ENCODE results near the gene ZNF236.

The ZNF236 gene

GRCh38 chr18:76955524-76956170, 133.3 kb downstream of the ZNF236 start:
- TF ChIP-seq SIN3A (IDR thresholded peaks at IDR 0.05; ENCODE audit: borderline replicate concordance, insufficient read depth, low read length) (no peak), FOXP2 (optimal IDR thresholded peaks at IDR 0.05; ENCODE audit: borderline replicate concordance, extremely low read depth, extremely low read length, insufficient read depth) (no peak)

DNA sequence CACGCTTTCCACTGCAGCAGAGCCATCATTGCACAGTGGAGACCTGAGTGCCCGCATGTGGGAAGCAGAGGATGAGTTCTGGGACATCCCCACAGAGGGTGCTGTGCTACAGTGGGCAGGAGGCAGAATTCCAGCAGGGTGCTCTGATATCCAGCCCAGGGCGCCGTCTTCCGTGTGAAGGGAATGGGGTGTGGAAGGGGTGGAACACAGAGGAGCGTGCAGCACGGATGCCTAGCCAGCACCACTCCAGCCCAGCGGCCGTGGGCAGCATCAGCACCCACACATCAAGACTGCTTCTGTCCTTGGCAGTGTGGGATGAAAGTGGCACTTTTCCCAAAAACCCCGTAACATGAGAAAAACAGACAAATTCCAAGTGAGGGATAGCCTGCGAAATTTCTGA, 134.3 kb downstream of the ZNF236 start:
- TF ChIP-seq, protein P1, sequence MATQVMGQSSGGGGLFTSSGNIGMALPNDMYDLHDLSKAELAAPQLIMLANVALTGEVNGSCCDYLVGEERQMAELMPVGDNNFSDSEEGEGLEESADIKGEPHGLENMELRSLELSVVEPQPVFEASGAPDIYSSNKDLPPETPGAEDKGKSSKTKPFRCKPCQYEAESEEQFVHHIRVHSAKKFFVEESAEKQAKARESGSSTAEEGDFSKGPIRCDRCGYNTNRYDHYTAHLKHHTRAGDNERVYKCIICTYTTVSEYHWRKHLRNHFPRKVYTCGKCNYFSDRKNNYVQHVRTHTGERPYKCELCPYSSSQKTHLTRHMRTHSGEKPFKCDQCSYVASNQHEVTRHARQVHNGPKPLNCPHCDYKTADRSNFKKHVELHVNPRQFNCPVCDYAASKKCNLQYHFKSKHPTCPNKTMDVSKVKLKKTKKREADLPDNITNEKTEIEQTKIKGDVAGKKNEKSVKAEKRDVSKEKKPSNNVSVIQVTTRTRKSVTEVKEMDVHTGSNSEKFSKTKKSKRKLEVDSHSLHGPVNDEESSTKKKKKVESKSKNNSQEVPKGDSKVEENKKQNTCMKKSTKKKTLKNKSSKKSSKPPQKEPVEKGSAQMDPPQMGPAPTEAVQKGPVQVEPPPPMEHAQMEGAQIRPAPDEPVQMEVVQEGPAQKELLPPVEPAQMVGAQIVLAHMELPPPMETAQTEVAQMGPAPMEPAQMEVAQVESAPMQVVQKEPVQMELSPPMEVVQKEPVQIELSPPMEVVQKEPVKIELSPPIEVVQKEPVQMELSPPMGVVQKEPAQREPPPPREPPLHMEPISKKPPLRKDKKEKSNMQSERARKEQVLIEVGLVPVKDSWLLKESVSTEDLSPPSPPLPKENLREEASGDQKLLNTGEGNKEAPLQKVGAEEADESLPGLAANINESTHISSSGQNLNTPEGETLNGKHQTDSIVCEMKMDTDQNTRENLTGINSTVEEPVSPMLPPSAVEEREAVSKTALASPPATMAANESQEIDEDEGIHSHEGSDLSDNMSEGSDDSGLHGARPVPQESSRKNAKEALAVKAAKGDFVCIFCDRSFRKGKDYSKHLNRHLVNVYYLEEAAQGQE (IDR thresholded peaks at IDR 0.05; ENCODE audit: insufficient read depth in 1 of 2, low read depth in 2 of 2, low read length in 2 of 2) = no peak

DNA sequence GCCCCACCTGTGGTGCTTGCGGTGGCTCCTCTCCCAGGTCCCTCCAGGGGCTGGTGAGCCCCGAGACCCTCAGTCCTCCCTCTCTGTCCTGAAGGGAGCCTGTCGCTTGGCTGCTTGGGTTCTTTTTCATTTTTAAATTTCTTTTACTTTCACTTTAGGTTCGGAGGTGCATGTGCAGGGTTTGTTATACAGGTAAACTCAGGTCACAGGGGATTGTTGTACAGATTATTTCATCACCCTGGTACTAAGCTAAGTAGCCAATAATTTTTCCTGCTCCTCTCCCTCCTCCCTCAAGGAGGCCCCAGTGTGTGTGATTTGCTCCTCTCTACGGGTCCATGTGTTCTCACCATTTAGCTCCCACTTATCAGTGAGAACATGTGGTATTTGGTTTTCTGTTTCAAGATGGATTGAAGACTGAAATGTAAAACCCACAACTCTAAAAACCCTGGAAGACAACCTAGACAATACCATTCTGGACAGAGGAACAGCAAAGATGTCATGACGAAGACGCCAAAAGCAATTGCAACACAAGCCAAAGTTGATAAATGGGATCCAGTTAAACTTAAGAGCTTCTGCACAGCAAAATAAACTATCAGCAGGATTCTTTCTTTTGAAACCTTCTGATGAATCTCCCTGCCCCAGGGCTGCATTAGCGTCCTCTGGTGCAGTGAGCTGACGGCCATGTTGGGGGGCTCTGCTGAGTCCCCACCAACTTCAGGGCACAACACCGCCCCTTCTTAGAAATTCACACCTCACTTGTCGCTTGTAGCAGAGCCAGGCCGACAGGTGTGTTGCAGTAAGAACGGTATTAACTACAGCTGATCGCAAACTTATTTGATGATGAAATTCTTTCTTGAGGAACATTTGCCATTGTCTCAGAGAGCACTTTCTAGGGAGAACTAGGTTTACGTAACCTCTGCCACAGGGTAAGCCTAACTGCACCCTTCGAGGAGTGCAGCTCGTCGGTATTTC, 135.3 kb downstream of the ZNF236 start:
- TF ChIP-seq, protein P1 (IDR thresholded peaks at IDR 0.05; ENCODE audit: insufficient read depth in 1 of 2, low read depth in 2 of 2, low read length in 2 of 2) = no peak
- TF ChIP-seq POLR2AphosphoS5 (IDR thresholded peaks at IDR 0.05; ENCODE audit: low read depth, low read length) (no peak), TAF1 (IDR thresholded peaks at IDR 0.05; ENCODE audit: borderline replicate concordance, insufficient read depth, low read length) (no peak), FOXP2 (optimal IDR thresholded peaks at IDR 0.05; ENCODE audit: borderline replicate concordance, extremely low read depth, extremely low read length, insufficient read depth) (no peak), SIN3A (IDR thresholded peaks at IDR 0.05; ENCODE audit: borderline replicate concordance, insufficient read depth, low read length) (no peak)

DNA sequence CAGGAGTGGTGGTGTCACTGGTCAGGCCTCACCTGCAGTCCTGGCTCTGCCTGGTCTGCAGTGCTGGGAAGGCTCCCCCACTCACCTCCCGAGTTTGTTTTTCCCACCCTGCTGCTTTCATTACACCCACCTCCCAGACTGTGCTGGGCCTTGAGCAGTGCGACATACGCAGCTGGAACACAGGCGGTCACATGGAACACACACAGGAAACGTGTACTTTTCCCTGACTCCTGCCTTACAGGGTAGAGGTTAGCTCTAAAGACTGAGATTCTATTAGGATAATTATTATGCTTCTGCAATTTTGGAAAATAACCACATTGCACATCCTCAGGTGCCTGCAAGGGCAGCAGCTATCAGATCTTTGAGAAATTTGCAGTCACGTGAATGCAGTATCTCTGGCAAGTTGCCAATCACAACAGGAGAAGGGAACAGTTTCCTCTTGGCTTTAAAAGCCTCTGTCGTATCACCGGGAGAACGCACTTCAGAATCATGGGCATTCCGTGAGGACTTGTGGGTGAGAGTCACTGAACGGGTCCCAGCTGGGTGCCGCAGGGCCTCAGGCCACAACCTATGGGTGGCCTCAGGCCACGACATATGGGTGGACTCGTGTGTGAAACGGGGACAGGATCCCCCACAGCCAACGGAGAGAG, 136.5 kb downstream of the ZNF236 start:
- TF ChIP-seq, protein P1 (IDR thresholded peaks at IDR 0.05; ENCODE audit: insufficient read depth in 1 of 2, low read depth in 2 of 2, low read length in 2 of 2) = no peak
- TF ChIP-seq TAF1 (IDR thresholded peaks at IDR 0.05; ENCODE audit: borderline replicate concordance, insufficient read depth, low read length) (no peak), SIN3A (IDR thresholded peaks at IDR 0.05; ENCODE audit: borderline replicate concordance, insufficient read depth, low read length) (no peak), POLR2AphosphoS5 (IDR thresholded peaks at IDR 0.05; ENCODE audit: low read depth, low read length) (no peak), FOXP2 (optimal IDR thresholded peaks at IDR 0.05; ENCODE audit: borderline replicate concordance, extremely low read depth, extremely low read length, insufficient read depth) (no peak)

DNA sequence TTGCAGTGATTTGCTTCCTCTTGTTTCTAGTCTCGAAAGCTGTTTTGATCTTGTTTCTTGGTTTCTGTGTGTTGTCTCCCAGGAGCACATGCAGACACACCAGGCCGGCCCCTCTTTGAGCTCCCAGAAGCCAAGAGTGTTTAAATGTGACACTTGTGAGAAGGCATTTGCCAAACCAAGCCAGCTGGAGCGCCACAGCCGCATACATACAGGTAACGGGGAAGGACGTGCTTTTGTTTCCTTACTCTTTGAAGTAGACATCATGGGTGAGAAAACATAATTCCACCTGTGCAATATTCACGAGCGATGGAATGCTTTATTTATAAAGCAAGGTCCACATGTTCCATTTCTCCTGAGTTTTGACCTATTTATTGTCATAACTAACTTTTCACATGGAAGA, 137.2 kb downstream of the ZNF236 start:
- TF ChIP-seq POLR2AphosphoS5 (IDR thresholded peaks at IDR 0.05; ENCODE audit: low read depth, low read length) = no peak
- TF ChIP-seq, protein P1 (IDR thresholded peaks at IDR 0.05; ENCODE audit: insufficient read depth in 1 of 2, low read depth in 2 of 2, low read length in 2 of 2) = no peak
- TF ChIP-seq FOXP2 (optimal IDR thresholded peaks at IDR 0.05; ENCODE audit: borderline replicate concordance, extremely low read depth, extremely low read length, insufficient read depth) = no peak
- no peak for TF ChIP-seq SIN3A (IDR thresholded peaks at IDR 0.05; ENCODE audit: borderline replicate concordance, insufficient read depth, low read length)
- no peak for TF ChIP-seq TAF1 (IDR thresholded peaks at IDR 0.05; ENCODE audit: borderline replicate concordance, insufficient read depth, low read length)
